Measurements from ENCODE around the gene OR10D3. TPM values are rescaled to one million over a fixed set of nuclear protein-coding genes. Genes with fewer than 3 reads are reported as not detected.
A peak's percentile ranks its signal among the peaks of the same experiment; 100 is the strongest.

The OR10D3 gene
- total RNA-seq, 4 donors from 2014 or later = not detected

DNA sequence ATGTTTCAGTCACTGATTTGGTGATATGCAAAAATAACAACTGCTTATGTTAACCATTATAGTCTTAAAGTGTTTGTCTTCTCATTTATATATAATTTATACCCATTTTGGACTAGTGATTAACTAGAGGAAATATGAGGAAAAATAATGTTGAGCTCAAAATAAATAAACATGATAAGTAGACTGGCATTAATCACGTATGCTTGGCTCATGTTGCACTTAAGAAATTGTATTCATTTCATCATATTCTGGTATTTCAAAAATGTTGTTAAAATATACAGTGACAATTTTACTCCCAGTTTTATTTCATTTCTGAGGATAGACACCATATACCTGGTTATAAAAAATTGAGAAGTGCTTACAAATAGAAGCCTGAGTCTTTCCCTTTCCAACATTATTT, 3.8 kb upstream of the OR10D3 start:
- Histone ChIP-seq H3K9me3 (no peaks in the 10 kb centered on the region), H3K4me1 (no peaks in the 10 kb centered on the region), H3K27ac (no peak overlapping the region), H3K36me3 (no peaks in the 10 kb centered on the region), H3K27me3 (no peaks in the 10 kb centered on the region), H3K4me3 (no peak overlapping the region)
- DNase-seq = no peak
- TF ChIP-seq POLR2A (IDR thresholded peaks at IDR 0.05) = no peak
- TF ChIP-seq, protein P1, sequence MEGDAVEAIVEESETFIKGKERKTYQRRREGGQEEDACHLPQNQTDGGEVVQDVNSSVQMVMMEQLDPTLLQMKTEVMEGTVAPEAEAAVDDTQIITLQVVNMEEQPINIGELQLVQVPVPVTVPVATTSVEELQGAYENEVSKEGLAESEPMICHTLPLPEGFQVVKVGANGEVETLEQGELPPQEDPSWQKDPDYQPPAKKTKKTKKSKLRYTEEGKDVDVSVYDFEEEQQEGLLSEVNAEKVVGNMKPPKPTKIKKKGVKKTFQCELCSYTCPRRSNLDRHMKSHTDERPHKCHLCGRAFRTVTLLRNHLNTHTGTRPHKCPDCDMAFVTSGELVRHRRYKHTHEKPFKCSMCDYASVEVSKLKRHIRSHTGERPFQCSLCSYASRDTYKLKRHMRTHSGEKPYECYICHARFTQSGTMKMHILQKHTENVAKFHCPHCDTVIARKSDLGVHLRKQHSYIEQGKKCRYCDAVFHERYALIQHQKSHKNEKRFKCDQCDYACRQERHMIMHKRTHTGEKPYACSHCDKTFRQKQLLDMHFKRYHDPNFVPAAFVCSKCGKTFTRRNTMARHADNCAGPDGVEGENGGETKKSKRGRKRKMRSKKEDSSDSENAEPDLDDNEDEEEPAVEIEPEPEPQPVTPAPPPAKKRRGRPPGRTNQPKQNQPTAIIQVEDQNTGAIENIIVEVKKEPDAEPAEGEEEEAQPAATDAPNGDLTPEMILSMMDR (IDR thresholded peaks at IDR 0.05) = no peak

DNA sequence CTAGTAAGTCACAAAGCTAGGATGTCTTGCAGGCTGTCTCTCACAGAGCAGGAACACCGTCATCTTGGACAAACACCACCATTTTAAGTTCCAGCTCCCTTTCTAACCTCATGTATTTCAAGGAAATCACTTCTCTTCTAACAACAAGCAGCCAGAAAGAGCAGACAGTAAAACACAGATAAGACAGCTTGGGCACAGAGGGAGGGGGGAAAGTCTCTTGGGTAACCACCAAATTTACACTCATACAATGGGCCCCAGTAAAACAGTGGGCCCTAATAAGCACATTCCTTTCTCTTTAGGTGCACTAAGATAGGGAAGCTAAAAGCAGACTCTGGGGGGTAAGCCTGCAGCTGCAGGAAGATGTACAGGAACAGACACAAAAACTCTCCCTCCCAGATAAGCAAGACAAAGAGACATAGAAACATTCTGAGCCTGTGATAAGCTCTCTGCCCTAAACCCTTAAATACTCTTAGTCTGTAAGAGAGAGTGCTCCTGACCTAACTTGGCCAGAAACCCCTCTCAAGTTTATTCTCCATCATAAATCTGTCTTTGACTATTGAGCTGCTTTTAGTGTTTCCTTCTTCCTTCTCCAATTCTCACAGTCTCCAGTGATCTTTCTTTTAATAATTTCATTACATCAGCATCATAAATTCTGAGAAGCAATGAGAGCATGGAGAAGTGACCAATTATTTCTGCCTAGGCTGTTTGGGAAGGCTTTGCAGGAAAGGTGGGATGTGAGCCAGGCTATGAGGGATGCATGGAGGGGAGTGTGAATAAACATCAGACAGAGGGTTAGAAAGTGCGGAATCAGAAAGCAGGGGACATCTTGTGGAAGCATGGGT, 7.4 kb downstream of the OR10D3 start:
- Histone ChIP-seq H3K4me1 (peaks cover 0 to 6% (median 0%) of the 10 kb centered on the region in 4 donors), H3K27me3 (no peaks in the 10 kb centered on the region), H3K9me3 (no peaks in the 10 kb centered on the region), H3K36me3 (no peaks in the 10 kb centered on the region), H3K27ac (no peak overlapping the region), H3K4me3 (no peak overlapping the region)
- DNase-seq = no peak
- TF ChIP-seq POLR2A (IDR thresholded peaks at IDR 0.05) = no peak
- TF ChIP-seq, protein P1 (IDR thresholded peaks at IDR 0.05) = no peak

DNA sequence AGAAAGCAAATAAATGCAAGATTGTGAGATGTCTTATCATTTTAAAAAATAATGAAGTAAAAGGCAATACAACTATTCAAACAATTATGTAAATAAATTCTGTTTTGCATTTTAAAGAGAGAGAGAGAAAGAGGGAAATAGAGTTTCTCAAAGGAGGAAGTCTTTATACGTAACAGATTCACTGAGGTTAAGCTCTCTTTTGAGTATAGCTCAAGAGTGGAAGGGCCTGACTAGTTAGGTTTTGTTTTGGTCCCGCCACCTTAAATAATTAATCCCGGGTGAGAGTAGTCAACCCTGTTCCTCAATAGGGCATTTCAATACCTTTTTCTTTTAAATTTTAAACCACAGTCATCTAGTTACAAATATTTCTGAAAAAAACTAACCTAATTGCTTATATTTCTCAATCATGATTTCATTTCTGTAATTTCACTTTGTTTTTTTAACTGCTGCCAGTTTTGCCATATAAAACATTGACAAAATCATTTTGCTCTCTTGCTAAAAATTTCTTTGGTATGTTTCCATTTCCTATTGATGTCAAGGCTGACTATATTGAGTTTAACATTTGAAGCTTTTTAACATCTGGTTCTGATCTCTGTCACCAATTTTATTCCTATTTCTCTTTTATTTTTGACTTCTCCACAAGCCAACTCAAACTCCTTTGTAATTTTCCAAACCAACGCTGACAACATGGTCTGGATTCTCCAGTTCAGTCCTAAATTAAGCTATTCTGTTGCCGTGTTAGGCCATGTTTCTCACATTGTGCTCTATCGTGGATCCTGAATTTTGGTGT, 10.3 kb downstream of the OR10D3 start:
- no peak overlapping the region for H3K27ac ChIP-seq

DNA sequence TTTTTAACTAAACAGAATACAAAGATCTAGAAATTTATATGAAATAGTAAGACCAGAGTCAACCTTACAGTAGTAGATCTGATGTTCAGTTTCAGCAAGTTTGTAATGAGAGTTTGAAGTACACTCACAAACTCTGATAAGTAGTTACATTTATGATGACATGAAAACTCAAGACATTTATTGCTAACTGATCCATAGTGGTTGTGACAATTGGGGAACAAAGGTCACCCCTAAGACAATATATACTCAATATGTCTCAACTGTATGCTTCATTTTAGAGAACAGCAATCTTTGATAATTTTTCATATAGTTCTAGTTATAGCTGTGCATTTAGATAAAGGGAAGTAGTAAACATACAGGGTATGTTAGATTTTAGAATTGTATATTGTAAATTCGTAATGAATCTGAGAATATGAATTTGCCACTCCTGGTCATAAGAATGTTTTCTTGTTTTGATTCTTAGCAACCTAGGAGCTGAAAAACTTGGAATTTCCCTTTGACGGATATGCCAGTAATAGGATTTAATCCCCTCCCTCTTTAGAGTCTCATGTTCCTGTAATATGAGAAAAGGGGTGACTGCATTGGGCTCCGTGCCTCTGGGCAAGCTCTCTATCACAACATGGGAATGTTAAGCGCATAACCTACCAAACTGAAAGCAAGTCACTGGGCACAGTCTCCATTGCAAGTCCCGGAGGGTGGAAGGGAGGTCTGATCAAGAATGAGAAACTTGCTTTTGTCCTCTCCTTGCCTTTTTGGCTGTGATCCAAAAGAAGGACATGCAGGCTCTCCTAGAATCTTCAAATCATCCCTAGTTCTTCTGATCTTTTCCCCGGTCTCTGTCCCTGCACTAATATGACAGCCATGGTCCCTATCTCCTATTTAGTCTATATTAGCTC, 11.4 kb downstream of the OR10D3 start:
- Histone ChIP-seq H3K27me3 (no peaks in the 10 kb centered on the region), H3K4me3 (no peak overlapping the region), H3K4me1 (peaks cover 0 to 6% (median 0%) of the 10 kb centered on the region in 4 donors), H3K36me3 (no peaks in the 10 kb centered on the region), H3K27ac (peak overlapping the region in 1 of 4 donors; percentile 51), H3K9me3 (no peaks in the 10 kb centered on the region)
- no peak for TF ChIP-seq POLR2A (IDR thresholded peaks at IDR 0.05)
- DNase-seq = no peak

More for the DNA sequence above, 10.3 kb downstream of the OR10D3 start:
- H3K27me3 ChIP-seq = no peaks in the 10 kb centered on the region
- H3K36me3 ChIP-seq = no peaks in the 10 kb centered on the region
- H3K4me3 ChIP-seq = no peak overlapping the region
- H3K4me1 ChIP-seq = peaks cover 0 to 6% (median 0%) of the 10 kb centered on the region in 4 donors
- no peak for DNase-seq
- H3K9me3 ChIP-seq = no peaks in the 10 kb centered on the region
- TF ChIP-seq, protein P1 (IDR thresholded peaks at IDR 0.05) = no peak
- TF ChIP-seq POLR2A (IDR thresholded peaks at IDR 0.05) = no peak

DNA sequence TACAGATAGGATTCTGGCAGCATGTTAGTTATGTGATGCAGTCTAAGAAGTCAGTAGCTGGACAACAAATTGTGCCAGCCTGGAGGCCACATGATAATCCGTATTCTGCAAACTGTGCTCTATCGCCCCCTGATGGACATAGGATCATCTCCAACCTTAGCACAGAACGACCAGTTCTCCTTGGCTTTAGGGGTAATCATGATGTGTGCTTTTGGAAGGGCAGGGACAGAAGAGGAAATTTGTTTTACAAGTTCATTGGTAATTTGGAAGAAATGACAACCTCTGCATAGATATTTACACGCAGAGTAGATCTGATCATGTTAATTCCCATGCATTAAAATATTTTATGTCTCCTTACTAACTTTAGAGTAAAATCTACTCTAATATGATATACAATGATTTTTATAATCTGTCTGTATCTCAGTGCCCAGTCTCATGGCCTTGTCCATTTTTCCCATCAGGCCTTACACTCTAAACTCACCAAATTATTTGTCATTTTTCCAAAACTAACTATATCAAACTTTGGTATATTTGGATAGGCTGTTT, 12.1 kb downstream of the OR10D3 start:
- TF ChIP-seq, protein P1 (IDR thresholded peaks at IDR 0.05) = peak in 5 of 6 experiments; percentile 38 to 80 (median 75)
- no peak for TF ChIP-seq POLR2A (IDR thresholded peaks at IDR 0.05)
- peak overlapping the region in 1 of 4 donors; percentile 51 for H3K27ac ChIP-seq
- peak in 1 of 3 donors; percentile 79 for DNase-seq
- no peaks in the 10 kb centered on the region for H3K36me3 ChIP-seq
- H3K9me3 ChIP-seq = no peaks in the 10 kb centered on the region
- H3K4me1 ChIP-seq = peaks cover 0 to 6% (median 0%) of the 10 kb centered on the region in 4 donors
- H3K4me3 ChIP-seq = no peak overlapping the region
- H3K27me3 ChIP-seq = no peaks in the 10 kb centered on the region
